Esophagus muscularis mucosa (tissue), 4 donors: ENCODE data around the gene ARID3C. TPM values are rescaled to one million over a fixed set of nuclear protein-coding genes. Genes with fewer than 3 reads are reported as not detected.

Experiments used
- DNase-seq: peaks from one replicate; pipeline ENCODE4 v3.0.0-alpha.2; 2017; ENCODE audit errors: extremely low spot score
- H3K27ac ChIP-seq, 4 donors: fragments of 200-600 bp; sonication (generic); replicated peaks in 1 of 4; 1 replicate in 3 of 4; 2 replicates in 1 of 4; pipeline ENCODE4 v1.5.1; 2016 to 2019; ENCODE audit warnings: mild to moderate bottlenecking in 1 of 4
- H3K27me3 ChIP-seq, 4 donors: fragments of 200-600 bp; sonication (generic); one replicate each; pipeline versions ENCODE4 v1.5.1 to v1.6.0; 2016 to 2019
- H3K36me3 ChIP-seq, 4 donors: fragments of 200-600 bp; sonication (generic); one replicate each; pipeline ENCODE4 v1.5.1; 2016 to 2019
- H3K4me1 ChIP-seq, 4 donors: fragments of 200-600 bp; sonication (generic); one replicate each; pipeline ENCODE4 v1.5.1; 2016 to 2019
- H3K4me3 ChIP-seq, 4 donors: fragments of 200-600 bp; sonication (generic); 1 replicate in 2 of 4; 2 replicates in 2 of 4; pipeline ENCODE4 v1.5.1; 2016 to 2019; ENCODE audit warnings: mild to moderate bottlenecking in 4 of 4, moderate library complexity in 1 of 4
- H3K9me3 ChIP-seq, 4 donors: fragments of 200-600 bp; sonication (generic); 1 replicate in 3 of 4; 2 replicates in 1 of 4; pipeline ENCODE4 v1.5.1; 2016 to 2019
- EP300 ChIP-seq: sonication (generic); formaldehyde crosslinking; IDR thresholded peaks from one replicate; pipeline ENCODE4 v1.6.1; 2017; ENCODE audit warnings: antibody characterized with exemption
- POLR2A ChIP-seq: fragments of 450-650 bp; IDR thresholded peaks from one replicate; pipeline ENCODE4 v1.6.1; 2017; ENCODE audit warnings: antibody characterized with exemption, moderate library complexity, mild to moderate bottlenecking, low read depth
- POLR2AphosphoS5 ChIP-seq, 2 donors: sonication (generic); formaldehyde crosslinking; IDR thresholded peaks; one replicate each; pipeline ENCODE4 v1.6.1; 2017; ENCODE audit warnings: antibody characterized with exemption in 2 of 2
- WGBS: methylation state at CpG from one replicate; pipeline ENCODE4 v1.1.5; 2018; 5-methylcytosine and 5-hydroxymethylcytosine counted together
- intact Hi-C: fragments of 100-400 bp; cut with DNase I; formaldehyde crosslinking; loops from one replicate; pipeline ENCODE4 v1.15.1; 2023
- total RNA-seq, 4 donors: library from RNA; depleted of rRNA; stranded (reverse); fragments of >200 nt; gene quantifications; one replicate each; pipeline versions ENCODE4 v1.1.0 to v1.2.1, GENCODE V29; 2016
- TF ChIP-seq, protein P1 (sequence below), 3 experiments: fragments of 200-600 bp in 2 of 3; fragments of 450-650 bp in 1 of 3; sonication (generic) in 2 of 3; IDR thresholded peaks; one replicate each; pipeline ENCODE4 v1.5.1; 2017 to 2019; ENCODE audit warnings: antibody characterized with exemption in 3 of 3, mild to moderate bottlenecking in 2 of 3, moderate library complexity in 1 of 3

ARID3C gene
- total RNA-seq, 4 donors from 2014 or later, result not detected

GRCh38 chr9:34575241-34575640 is 53.6 kb downstream of the ARID3C start:
- intact Hi-C loops, result no loop called here
- Histone ChIP-seq H3K27me3 (peaks cover 0 to 68% (median 18%) of the 10 kb centered on the region in 4 donors), H3K4me1 (peaks cover 14 to 48% (median 33%) of the 10 kb centered on the region in 4 donors), H3K36me3 (no peaks in the 10 kb centered on the region), H3K9me3 (no peaks in the 10 kb centered on the region), H3K27ac (no peak overlapping the region), H3K4me3 (no peak overlapping the region)
- TF ChIP-seq EP300 (no peak), POLR2A (no peak), POLR2AphosphoS5 (IDR thresholded peaks at IDR 0.05) (no peak)
- TF ChIP-seq, protein P1, sequence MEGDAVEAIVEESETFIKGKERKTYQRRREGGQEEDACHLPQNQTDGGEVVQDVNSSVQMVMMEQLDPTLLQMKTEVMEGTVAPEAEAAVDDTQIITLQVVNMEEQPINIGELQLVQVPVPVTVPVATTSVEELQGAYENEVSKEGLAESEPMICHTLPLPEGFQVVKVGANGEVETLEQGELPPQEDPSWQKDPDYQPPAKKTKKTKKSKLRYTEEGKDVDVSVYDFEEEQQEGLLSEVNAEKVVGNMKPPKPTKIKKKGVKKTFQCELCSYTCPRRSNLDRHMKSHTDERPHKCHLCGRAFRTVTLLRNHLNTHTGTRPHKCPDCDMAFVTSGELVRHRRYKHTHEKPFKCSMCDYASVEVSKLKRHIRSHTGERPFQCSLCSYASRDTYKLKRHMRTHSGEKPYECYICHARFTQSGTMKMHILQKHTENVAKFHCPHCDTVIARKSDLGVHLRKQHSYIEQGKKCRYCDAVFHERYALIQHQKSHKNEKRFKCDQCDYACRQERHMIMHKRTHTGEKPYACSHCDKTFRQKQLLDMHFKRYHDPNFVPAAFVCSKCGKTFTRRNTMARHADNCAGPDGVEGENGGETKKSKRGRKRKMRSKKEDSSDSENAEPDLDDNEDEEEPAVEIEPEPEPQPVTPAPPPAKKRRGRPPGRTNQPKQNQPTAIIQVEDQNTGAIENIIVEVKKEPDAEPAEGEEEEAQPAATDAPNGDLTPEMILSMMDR (IDR thresholded peaks at IDR 0.05), result no peak
- DNase-seq, result no peak
- 53% methylated on average over 8 of the region's 8 CpGs for WGBS

GRCh38 chr9:34574571-34574970 is 54.3 kb downstream of the ARID3C start:
- TF ChIP-seq POLR2A (no peak), EP300 (no peak), POLR2AphosphoS5 (IDR thresholded peaks at IDR 0.05) (no peak)
- TF ChIP-seq, protein P1 (IDR thresholded peaks at IDR 0.05), result no peak
- H3K27me3 ChIP-seq, result peaks cover 0 to 61% (median 15%) of the 10 kb centered on the region in 4 donors
- intact Hi-C loops, result no loop called here
- no peak overlapping the region for H3K27ac ChIP-seq
- no peaks in the 10 kb centered on the region for H3K36me3 ChIP-seq
- peaks cover 14 to 55% (median 38%) of the 10 kb centered on the region in 4 donors for H3K4me1 ChIP-seq
- no peak overlapping the region for H3K4me3 ChIP-seq
- no peaks in the 10 kb centered on the region for H3K9me3 ChIP-seq
- 96% methylated on average over 9 of the region's 12 CpGs for whole genome bisulfite sequencing
- DNase-seq, result no peak

GRCh38 chr9:34573599-34574325 is 55.1 kb downstream of the ARID3C start:
- no peaks in the 10 kb centered on the region for H3K9me3 ChIP-seq
- H3K36me3 ChIP-seq, result no peaks in the 10 kb centered on the region
- no peak for DNase-seq
- WGBS, result 91% methylated on average over 14 of the region's 17 CpGs
- intact Hi-C loops, result no loop called here
- TF ChIP-seq POLR2A (no peak), POLR2AphosphoS5 (IDR thresholded peaks at IDR 0.05) (no peak), EP300 (no peak)
- H3K4me3 ChIP-seq, result no peak overlapping the region
- H3K27me3 ChIP-seq, result peaks cover 0 to 54% (median 9%) of the 10 kb centered on the region in 4 donors
- H3K4me1 ChIP-seq, result peaks cover 8 to 51% (median 32%) of the 10 kb centered on the region in 4 donors
- no peak overlapping the region for H3K27ac ChIP-seq

GRCh38 chr9:34572628-34573027 is 56.2 kb downstream of the ARID3C start:
- 94% methylated on average over 6 of the region's 6 CpGs for WGBS
- Histone ChIP-seq H3K4me1 (peaks cover 2 to 40% (median 22%) of the 10 kb centered on the region in 4 donors), H3K4me3 (no peak overlapping the region), H3K27ac (no peak overlapping the region), H3K36me3 (no peaks in the 10 kb centered on the region), H3K27me3 (peaks cover 0 to 49% (median 0%) of the 10 kb centered on the region in 4 donors), H3K9me3 (no peaks in the 10 kb centered on the region)
- TF ChIP-seq EP300 (no peak), POLR2AphosphoS5 (IDR thresholded peaks at IDR 0.05) (no peak), POLR2A (no peak)
- TF ChIP-seq, protein P1 (IDR thresholded peaks at IDR 0.05), result no peak
- intact Hi-C loops, result no loop called here
- no peak for DNase-seq

GRCh38 chr9:34572092-34572491 is 56.8 kb downstream of the ARID3C start:
- H3K9me3 ChIP-seq, result no peaks in the 10 kb centered on the region
- no peaks in the 10 kb centered on the region for H3K36me3 ChIP-seq
- intact Hi-C loops, result no loop called here
- peaks cover 0 to 44% (median 0%) of the 10 kb centered on the region in 4 donors for H3K27me3 ChIP-seq
- TF ChIP-seq EP300, result no peak
- no peak for TF ChIP-seq POLR2A
- TF ChIP-seq, protein P1 (IDR thresholded peaks at IDR 0.05), result no peak
- no peak for TF ChIP-seq POLR2AphosphoS5 (IDR thresholded peaks at IDR 0.05)
- H3K4me1 ChIP-seq, result peaks cover 0 to 34% (median 17%) of the 10 kb centered on the region in 4 donors
- H3K4me3 ChIP-seq, result no peak overlapping the region
- no peak for DNase-seq
- no peak overlapping the region for H3K27ac ChIP-seq
